H1 (cell line): ENCODE data around the gene EPB41L4A. TPM values are rescaled to one million over a fixed set of nuclear protein-coding genes. Genes with fewer than 3 reads are reported as not detected.

Experiments used
- CTCF ChIA-PET: fragments of 300-600 bp; sonication (Branson Sonifier 250); formaldehyde crosslinking; loops from one replicate; lab custom pipeline; 2021; ENCODE audit not compliant: partially characterized antibody; lab: Charles Lee
- POLR2A ChIA-PET: fragments of 300-600 bp; sonication (Branson Sonifier 250); formaldehyde crosslinking; loops from one replicate; lab custom pipeline; 2021; ENCODE audit warnings: inconsistent platforms; ENCODE audit not compliant: partially characterized antibody; lab: Charles Lee
- DNase-seq, 2 experiments: peaks; one replicate each; pipeline versions ENCODE4 v3.0.0 to v3.0.0-alpha.2; 2010 to 2022; ENCODE audit warnings: low spot score in 2 of 2, low read depth in 1 of 2, mixed read lengths in 1 of 2
- FAIRE-seq: peaks from 2 replicates; lab custom pipeline; 2011; peaks lifted over from hg19 to GRCh38; lab: Jason Lieb, UNC
- H2AFZ ChIP-seq: 2 replicates; pipeline ENCODE4 v1.8.1; 2012; ENCODE audit warnings: low read length, inconsistent platforms
- H2AK5ac ChIP-seq: 2 replicates; pipeline ENCODE4 v1.6.1; 2013; ENCODE audit warnings: low read depth, low read length
- H2BK120ac ChIP-seq: replicated peaks from 2 replicates; pipeline ENCODE3; 2013; ENCODE audit warnings: low read depth, low read length, inconsistent platforms
- H2BK12ac ChIP-seq: 2 replicates; pipeline ENCODE4 v1.6.1; 2013; ENCODE audit warnings: low read depth, low read length
- H2BK15ac ChIP-seq: 2 replicates; pipeline ENCODE4 v1.6.1; 2013; ENCODE audit warnings: low read length
- H2BK20ac ChIP-seq: 2 replicates; pipeline ENCODE4 v1.6.1; 2013; ENCODE audit warnings: low read length
- H2BK5ac ChIP-seq: 2 replicates; pipeline ENCODE4 v1.6.1; 2013; ENCODE audit warnings: low read depth, low read length
- H3K14ac ChIP-seq: 2 replicates; pipeline ENCODE4 v1.6.1; 2013; ENCODE audit warnings: inconsistent platforms; ENCODE audit not compliant: insufficient read length
- H3K18ac ChIP-seq: 2 replicates; pipeline ENCODE4 v1.6.1; 2013; ENCODE audit warnings: low read length; ENCODE audit errors: extremely low read depth
- H3K23ac ChIP-seq: 2 replicates; pipeline ENCODE4 v1.6.1; 2013; ENCODE audit warnings: inconsistent platforms; ENCODE audit not compliant: insufficient read length
- H3K23me2 ChIP-seq: 2 replicates; pipeline ENCODE4 v1.6.1; 2013; ENCODE audit warnings: low read depth, low read length
- H3K27ac ChIP-seq: 2 replicates; pipeline ENCODE4 v1.6.1; 2011; ENCODE audit warnings: low read depth, low read length, inconsistent platforms
- H3K27me3 ChIP-seq, 4 experiments: replicated peaks in 1 of 4; 1 replicate in 1 of 4; 2 replicates in 3 of 4; pipeline versions ENCODE4 v1.6.1 to v1.8.1; 2011 to 2013; ENCODE audit warnings: low read length in 3 of 4, mild to moderate bottlenecking in 3 of 4, inconsistent platforms in 2 of 4, mixed read lengths in 2 of 4, moderate library complexity in 1 of 4; ENCODE audit not compliant: control insufficient read depth in 3 of 4, insufficient read depth in 3 of 4; ENCODE audit errors: extremely low read depth in 1 of 4
- H3K36me3 ChIP-seq, 4 experiments: 2 replicates each; pipeline versions ENCODE4 v1.6.1 to v1.8.1; 2011 to 2013; ENCODE audit warnings: mild to moderate bottlenecking in 4 of 4, low read length in 3 of 4, moderate library complexity in 2 of 4, control low read depth in 1 of 4, inconsistent platforms in 1 of 4; ENCODE audit not compliant: insufficient read depth in 4 of 4, control insufficient read depth in 2 of 4
- H3K4ac ChIP-seq: replicated peaks from 2 replicates; pipeline ENCODE3; 2013; ENCODE audit warnings: low read length, low read depth, mixed read lengths, inconsistent platforms; ENCODE audit not compliant: insufficient read length
- H3K4me1 ChIP-seq, 4 experiments: replicated peaks in 1 of 4; 1 replicate in 1 of 4; 2 replicates in 3 of 4; pipeline versions ENCODE4 v1.6.1 to v1.8.1; 2011 to 2013; ENCODE audit warnings: low read length in 3 of 4, inconsistent platforms in 2 of 4, mixed read lengths in 1 of 4; ENCODE audit not compliant: insufficient read depth in 4 of 4, control insufficient read depth in 3 of 4
- H3K4me2 ChIP-seq, 2 experiments: 2 replicates each; pipeline versions ENCODE4 v1.6.1 to v1.8.1; 2011 to 2013; ENCODE audit warnings: low read depth in 2 of 2, low read length in 2 of 2, control low read depth in 1 of 2, inconsistent platforms in 1 of 2, mild to moderate bottlenecking in 1 of 2; ENCODE audit not compliant: insufficient read depth in 1 of 2
- H3K4me3 ChIP-seq, 4 experiments: fragments of 200-600, 300-600 bp in 1 of 4; sonication (generic), shearing (Covaris generic), sonication (Bioruptor Twin) in 1 of 4; 2 replicates each; pipeline versions ENCODE4 v1.5.1 to v1.8.1; 2011 to 2016; ENCODE audit warnings: low read length in 4 of 4, low read depth in 3 of 4, control low read depth in 2 of 4, inconsistent platforms in 2 of 4, mild to moderate bottlenecking in 2 of 4, mixed read lengths in 1 of 4, moderate library complexity in 1 of 4; ENCODE audit not compliant: insufficient read depth in 2 of 4; ENCODE audit errors: extremely low read depth in 1 of 4
- H3K56ac ChIP-seq: replicated peaks from 2 replicates; pipeline ENCODE3; 2013; ENCODE audit warnings: low read depth, mild to moderate bottlenecking, mixed read lengths, low read length, inconsistent platforms; ENCODE audit not compliant: insufficient read length
- H3K79me1 ChIP-seq: 2 replicates; pipeline ENCODE4 v1.6.1; 2013; ENCODE audit warnings: low read depth, low read length, control low read depth
- H3K79me2 ChIP-seq, 2 experiments: 2 replicates each; pipeline versions ENCODE4 v1.6.1 to v1.8.1; 2012 to 2013; ENCODE audit warnings: low read length in 2 of 2, mild to moderate bottlenecking in 2 of 2, inconsistent platforms in 1 of 2; ENCODE audit not compliant: insufficient read depth in 2 of 2, control insufficient read depth in 1 of 2
- H3K9ac ChIP-seq, 4 experiments: replicated peaks in 1 of 4; 1 replicate in 1 of 4; 2 replicates in 3 of 4; pipeline versions ENCODE4 v1.6.1 to v1.8.1; 2011 to 2013; ENCODE audit warnings: low read depth in 3 of 4, low read length in 3 of 4, control low read depth in 2 of 4, mild to moderate bottlenecking in 2 of 4, moderate library complexity in 2 of 4, inconsistent platforms in 1 of 4; ENCODE audit errors: extremely low read depth in 1 of 4
- H3K9me3 ChIP-seq, 2 experiments: 2 replicates each; pipeline versions ENCODE4 v1.6.1 to v1.8.1; 2012 to 2013; ENCODE audit warnings: mild to moderate bottlenecking in 2 of 2, moderate library complexity in 2 of 2, control low read depth in 1 of 2, inconsistent platforms in 1 of 2, low read depth in 1 of 2, low read length in 1 of 2, mixed read lengths in 1 of 2; ENCODE audit not compliant: insufficient read depth in 2 of 2
- H4K20me1 ChIP-seq, 2 experiments: replicated peaks in 1 of 2; 2 replicates each; pipeline versions ENCODE3 to v1.8.1; 2011 to 2013; ENCODE audit warnings: inconsistent platforms in 2 of 2, low read length in 2 of 2, mild to moderate bottlenecking in 1 of 2; ENCODE audit not compliant: insufficient read depth in 2 of 2, control insufficient read depth in 1 of 2
- H4K5ac ChIP-seq: 2 replicates; pipeline ENCODE4 v1.6.1; 2013; ENCODE audit warnings: low read length, low read depth, mixed read lengths, inconsistent platforms; ENCODE audit not compliant: insufficient read length
- H4K8ac ChIP-seq: 2 replicates; pipeline ENCODE4 v1.8.0; 2013; ENCODE audit warnings: mild to moderate bottlenecking, moderate library complexity, low read length, inconsistent platforms; ENCODE audit not compliant: insufficient read depth; ENCODE audit errors: extremely low read depth
- H4K91ac ChIP-seq: replicated peaks from 2 replicates; pipeline ENCODE3; 2013; ENCODE audit warnings: low read length, mixed read lengths, inconsistent platforms; ENCODE audit not compliant: insufficient read length
- TAF1 ChIP-seq: IDR thresholded peaks from 2 replicates; pipeline ENCODE4 v1.6.1; 2011; ENCODE audit warnings: mild to moderate bottlenecking, low read depth, low read length
- WGBS, 2 experiments: shearing (Covaris generic) in 1 of 2; methylation state at CpG; one replicate each; pipeline versions ENCODE4 v1.1.6 to v1.1.7; 2013 to 2015; ENCODE audit warnings: low lambda C conversion rate in 2 of 2, mixed read lengths in 2 of 2, inconsistent platforms in 1 of 2, low coverage in 1 of 2, missing lambda C conversion rate in 1 of 2; ENCODE audit not compliant: insufficient replicate concordance in 2 of 2, insufficient coverage in 1 of 2, insufficient read length in 1 of 2; ENCODE audit errors: extremely low coverage in 1 of 2, missing lambda C conversion rate in 1 of 2; 5-methylcytosine and 5-hydroxymethylcytosine counted together
- polyA plus RNA-seq, 7 experiments: library from polyadenylated mRNA; depleted of rRNA in 3 of 7; stranded (reverse) in 5 of 7; unstranded in 2 of 7; fragments of >200 nt in 5 of 7; fragments of 200-250 nt in 2 of 7; gene quantifications; 1 replicate in 5 of 7; 2 replicates in 1 of 7; 4 replicates in 1 of 7; pipeline versions ENCODE4 v1.2.1 to v1.2.3, GENCODE V29; 2011 to 2013; ENCODE audit warnings: missing spikeins in 2 of 7, mixed read lengths in 2 of 7
- total RNA-seq: library from RNA; stranded (reverse); fragmentation: NEBNext Ultra II Directional; extraction: Animal tissue kit (Norgen Biotek cat#: 25700); gene quantifications from 2 replicates; pipeline ENCODE4 v1.2.1, GENCODE V29; 2021

The EPB41L4A gene
- total and polyA plus RNA-seq, 2 of the 8 experiments (the other 6 are each of a cell fraction or from before 2014, with no cell fraction given), result 1.6 to 4.6 TPM

DNA sequence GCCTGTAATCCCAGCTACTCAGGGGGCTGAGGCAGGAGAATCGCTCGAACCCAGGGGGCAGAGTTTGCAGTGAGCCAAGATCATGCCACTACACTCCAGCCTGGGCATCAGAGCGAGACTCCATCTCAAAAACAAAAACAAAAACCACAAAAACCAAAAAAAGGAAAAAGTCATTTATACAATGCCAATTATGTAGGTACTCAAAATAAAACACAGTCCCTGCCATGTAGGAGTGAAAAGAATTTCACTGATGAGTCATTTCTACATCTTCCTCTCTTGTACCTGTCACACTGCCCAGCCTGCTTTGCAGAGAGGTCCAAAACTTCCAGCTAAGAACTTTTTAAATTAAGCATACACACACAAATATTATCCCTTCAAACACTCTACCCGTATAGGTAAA lies 215.8 kb downstream of the EPB41L4A start:
- Histone ChIP-seq H3K23ac (no peak overlapping the region), H4K20me1 (no peaks in the 10 kb centered on the region), H4K91ac (no peak overlapping the region), H4K5ac (no peak overlapping the region), H2AFZ (no peak overlapping the region), H3K9ac (no peak overlapping the region), H2AK5ac (no peak overlapping the region), H3K79me1 (no peaks in the 10 kb centered on the region), H3K27ac (no peak overlapping the region), H2BK12ac (no peak overlapping the region), H3K9me3 (no peaks in the 10 kb centered on the region), H3K79me2 (no peaks in the 10 kb centered on the region), H3K4me3 (no peak overlapping the region), H2BK20ac (no peak overlapping the region), H3K56ac (no peak overlapping the region), H2BK15ac (no peak overlapping the region), H3K4ac (no peak overlapping the region), H3K23me2 (no peaks in the 10 kb centered on the region; the same call in 1 of the 2 replicates), H3K14ac (no peak overlapping the region), H2BK120ac (no peak overlapping the region), H3K27me3 (no peaks in the 10 kb centered on the region), H3K4me2 (no peak overlapping the region), H3K4me1 (peaks cover 0 to 11% (median 3%) of the 10 kb centered on the region in 4 experiments; a peak in 3 of 7 replicates), H2BK5ac (no peak overlapping the region), H4K8ac (no peak overlapping the region), H3K18ac (no peak overlapping the region), H3K36me3 (no peaks in the 10 kb centered on the region)
- DNase-seq (no peak), FAIRE-seq (no peak)
- POLR2A ChIA-PET, result no interaction called here
- CTCF ChIA-PET, result interaction anchor here (1.0 to 2.8 kb wide), 5 partner anchors 13 to 292 kb away, joined by 3 to 14 read pairs (median 5); no protein-coding TSS in a partner anchor
- WGBS, 2 experiments, result 96% methylated on average over 4 of the region's 4 CpGs; no CpG with 5 or more reads in 1 of the 2 experiments
- no peak for TF ChIP-seq TAF1
